ENCODE measurements around the gene ITM2C.

DNA sequence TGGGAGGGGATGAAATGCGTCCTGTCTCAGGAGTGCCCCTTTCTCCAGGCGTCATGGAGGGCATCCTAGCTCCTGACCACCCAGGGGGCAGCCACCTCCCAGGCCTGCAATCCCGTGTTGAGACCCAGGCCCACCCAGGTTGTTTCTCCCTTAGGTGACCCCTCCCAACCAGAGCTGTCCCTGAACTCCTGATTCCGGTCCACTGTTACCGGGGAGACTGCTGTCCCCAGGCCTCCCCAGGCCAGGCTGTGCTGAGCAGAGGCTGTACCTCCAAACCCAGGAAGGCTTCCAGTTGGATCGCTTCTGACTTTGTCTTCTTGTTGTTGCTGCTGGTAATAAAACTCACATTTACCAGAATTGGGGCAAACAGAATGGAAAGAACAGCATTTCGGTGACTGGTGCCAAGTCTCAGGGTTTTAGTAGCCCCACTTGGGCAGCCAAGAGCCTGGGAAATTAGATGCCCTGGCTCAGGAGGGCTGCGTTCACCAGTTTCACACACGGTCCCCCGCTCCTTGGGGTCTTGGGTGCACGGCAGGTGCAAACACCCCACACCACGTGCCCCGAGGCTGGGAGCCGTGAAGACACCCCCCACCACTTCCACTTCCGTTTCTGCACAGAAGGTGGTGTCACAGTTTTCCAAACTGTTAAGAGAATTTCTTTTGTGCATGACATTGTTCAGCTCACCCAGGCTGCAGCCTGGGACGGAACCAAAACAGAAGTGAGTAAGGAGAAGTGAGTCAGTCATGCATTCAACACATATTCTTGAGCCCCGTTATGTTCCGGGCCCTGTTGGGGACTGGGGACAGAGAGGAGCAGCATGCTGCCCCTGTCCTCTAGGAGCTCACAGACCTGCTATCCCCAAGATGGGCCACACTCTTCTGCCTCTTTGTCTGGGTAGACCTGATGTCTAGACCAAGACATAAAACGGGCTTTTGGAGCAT is 29.4 kb downstream of the ITM2C start:
- TF ChIP-seq GATA2 (IDR thresholded peaks at IDR 0.05; ENCODE audit: low read depth, low read length) (no peak), GATA3 (IDR thresholded peaks at IDR 0.05; ENCODE audit: low read depth, low read length) (no peak)

Measured in SH-SY5Y (cell line).